ENCODE data around the gene PKD2. TPM values are rescaled to one million over a fixed set of nuclear protein-coding genes. Genes with fewer than 3 reads are reported as not detected.
A peak's percentile ranks its signal among the peaks of the same experiment; 100 is the strongest.
"Not testable (repeated sequence)": the region's sequence is repeated elsewhere in the genome, so short reads cannot be mapped to it uniquely, and the experiment has no call there.

The PKD2 gene
- polyA plus RNA-seq, 10 donors = 23.2 to 40.4 (median 29.6) TPM

GRCh38 chr4:88022289-88022688 is 14.9 kb downstream of the PKD2 start:
- DNase-seq = no peak

- not testable (repeated sequence) for DNase-seq
Observed at GRCh38 chr4:88025868-88026661, 18.6 kb downstream of the PKD2 start.

GRCh38 chr4:88027611-88028608 is 20.5 kb downstream of the PKD2 start:
- DNase-seq = peak in 1 of 3 donors; percentile 73

GRCh38 chr4:88028946-88029345 is 21.5 kb downstream of the PKD2 start:
- no peak for DNase-seq

GRCh38 chr4:88029556-88029955 is 22.1 kb downstream of the PKD2 start:
- DNase-seq = no peak

GRCh38 chr4:88030565-88031310 is 23.3 kb downstream of the PKD2 start:
- no peak for DNase-seq

- DNase-seq = peak; percentile 34 to 62 (median 39)
Observed at GRCh38 chr4:88033309-88033708, 25.9 kb downstream of the PKD2 start.

GRCh38 chr4:88035292-88035691 is 27.9 kb downstream of the PKD2 start:
- DNase-seq = no peak

- no peak for DNase-seq
Observed at GRCh38 chr4:88037447-88037846, 30.0 kb downstream of the PKD2 start.

- DNase-seq = no peak
Observed at GRCh38 chr4:88037936-88038335, 30.5 kb downstream of the PKD2 start.

GRCh38 chr4:88040707-88041106 is 33.3 kb downstream of the PKD2 start:
- no peak for DNase-seq

- no peak for DNase-seq
Observed at GRCh38 chr4:88041626-88042025, 34.2 kb downstream of the PKD2 start.

GRCh38 chr4:88043001-88043400 is 35.6 kb downstream of the PKD2 start:
- no peak for DNase-seq

GRCh38 chr4:88043586-88044340 is 36.3 kb downstream of the PKD2 start:
- DNase-seq = no peak

- DNase-seq = no peak
Observed at GRCh38 chr4:88045021-88045420, 37.6 kb downstream of the PKD2 start.

GRCh38 chr4:88054229-88054628 is 46.8 kb downstream of the PKD2 start:
- no peak for DNase-seq

- peak in 2 of 3 donors; percentile 18 to 32 for DNase-seq
Observed at GRCh38 chr4:88054901-88055300, 47.5 kb downstream of the PKD2 start.

- no peak for DNase-seq
Observed at GRCh38 chr4:88058295-88058694, 50.9 kb downstream of the PKD2 start.

- no peak for DNase-seq
Observed at GRCh38 chr4:88059766-88060165, 52.3 kb downstream of the PKD2 start.

- no peak for DNase-seq
Observed at GRCh38 chr4:88060431-88060830, 53.0 kb downstream of the PKD2 start.

- DNase-seq = no peak
Observed at GRCh38 chr4:88062311-88062710, 54.9 kb downstream of the PKD2 start.

All from muscle of back (tissue), 11 donors.